ENCODE measurements around the gene PPP2CA.
"Not testable (repeated sequence)": the region's sequence is repeated elsewhere in the genome, so short reads cannot be mapped to it uniquely, and the experiment has no call there.

The PPP2CA gene

DNA sequence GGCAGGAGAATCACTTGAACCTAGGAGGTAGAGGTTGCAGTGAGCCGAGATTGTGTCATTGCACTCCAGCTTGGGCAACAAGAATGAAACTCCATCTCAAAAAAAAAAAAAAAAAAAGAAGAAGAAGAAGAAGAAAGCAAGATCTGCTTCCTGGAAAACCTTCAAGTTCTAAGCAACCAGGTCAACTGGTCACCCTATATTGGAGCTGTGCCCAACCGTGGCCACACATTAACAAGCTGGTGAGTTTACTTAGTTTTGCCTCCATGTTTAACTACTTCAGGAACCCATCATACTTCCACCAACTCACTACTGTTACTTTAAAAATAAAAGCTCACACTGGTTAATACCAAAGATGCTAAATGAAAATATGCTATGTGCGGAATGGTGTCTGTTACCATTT, 36.8 kb downstream of the PPP2CA start:
- DNase-seq (ENCODE audit: low read depth): no peak

DNA sequence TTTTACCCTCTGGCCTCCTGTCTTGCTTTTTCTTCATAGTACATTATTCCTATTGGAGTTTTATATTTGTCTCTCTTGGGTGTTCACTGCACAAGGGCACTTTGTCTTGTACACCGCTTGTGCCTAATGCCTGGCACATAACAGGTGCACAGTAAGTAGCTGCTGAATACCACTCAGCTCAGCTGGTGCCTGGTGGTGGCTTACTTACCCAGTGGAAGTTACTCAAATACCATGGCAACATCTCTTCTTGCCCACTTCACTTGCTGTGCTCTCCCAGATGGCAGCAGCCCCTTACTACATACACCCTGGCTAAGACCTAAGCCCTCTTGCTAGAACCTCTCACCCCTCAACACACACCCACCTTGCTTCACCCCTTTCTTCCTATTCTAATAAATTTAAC, 37.8 kb downstream of the PPP2CA start:
- DNase-seq (ENCODE audit: low read depth): no peak

DNA sequence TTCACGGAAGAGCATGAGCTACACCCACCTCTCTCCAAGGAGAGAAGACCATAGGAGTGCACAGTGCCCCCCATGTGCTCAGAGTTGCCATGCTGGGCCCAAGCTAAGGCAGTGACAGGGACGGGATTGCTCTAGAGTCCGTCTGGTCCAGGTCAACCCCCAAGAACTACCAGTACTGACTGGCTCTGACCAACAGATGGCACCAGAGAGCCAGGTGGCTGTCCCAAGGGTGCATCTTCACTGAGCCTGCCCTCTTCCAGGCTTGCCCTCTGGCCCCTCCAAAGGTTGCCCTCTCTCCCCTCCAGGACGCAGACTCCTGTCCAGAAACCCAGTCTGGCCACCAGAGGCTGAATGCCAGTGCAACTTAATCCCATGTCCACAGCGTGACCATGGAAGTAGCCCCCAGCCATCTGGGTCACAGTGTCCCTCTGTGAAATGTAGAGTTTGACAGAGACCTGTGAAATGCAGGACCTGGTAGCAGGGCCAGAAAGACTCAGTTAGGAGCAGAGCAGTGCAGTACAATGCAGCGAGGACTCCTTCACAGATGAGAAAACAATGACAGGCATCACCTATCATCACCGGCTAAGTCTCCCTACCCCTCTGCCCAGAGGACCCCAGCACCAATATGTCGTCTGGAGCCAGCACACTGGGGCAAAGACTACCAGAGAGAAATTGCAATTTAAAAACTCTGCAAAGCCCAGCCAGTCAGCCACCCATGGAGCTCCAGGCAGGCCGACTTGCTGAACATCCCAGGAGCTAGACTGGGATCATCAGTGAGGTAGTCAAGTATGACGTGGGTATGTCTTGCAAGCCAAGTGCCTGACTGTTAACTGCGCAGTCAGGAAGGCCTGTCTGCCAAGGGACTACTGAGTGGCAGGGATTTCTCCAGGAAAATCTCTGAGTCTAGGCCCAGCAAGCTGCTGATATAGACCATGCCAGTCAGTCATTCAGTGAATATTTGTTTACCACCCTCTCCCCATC, 41.4 kb downstream of the PPP2CA start:
- no peak for DNase-seq (ENCODE audit: low read depth)

DNA sequence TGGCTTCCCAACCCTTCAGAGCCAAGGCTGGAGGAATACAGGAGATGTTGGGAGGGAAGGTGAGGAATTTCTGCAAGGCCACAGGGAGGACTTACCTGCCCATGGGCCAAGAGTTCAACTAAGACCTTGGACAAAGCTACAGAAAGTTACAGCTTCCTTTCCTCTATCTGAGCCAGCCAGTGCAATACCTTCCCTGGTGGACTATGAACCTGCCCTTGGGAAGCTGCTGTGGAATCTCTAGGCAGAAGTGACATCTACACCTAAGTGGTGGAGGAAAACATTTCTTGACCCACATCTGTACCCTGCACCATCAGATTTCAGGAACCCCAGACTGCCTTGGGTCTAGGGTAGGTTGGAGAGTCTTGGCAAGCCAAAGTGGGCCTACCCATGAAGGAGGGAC, 42.4 kb downstream of the PPP2CA start:
- DNase-seq (ENCODE audit: low read depth): no peak

DNA sequence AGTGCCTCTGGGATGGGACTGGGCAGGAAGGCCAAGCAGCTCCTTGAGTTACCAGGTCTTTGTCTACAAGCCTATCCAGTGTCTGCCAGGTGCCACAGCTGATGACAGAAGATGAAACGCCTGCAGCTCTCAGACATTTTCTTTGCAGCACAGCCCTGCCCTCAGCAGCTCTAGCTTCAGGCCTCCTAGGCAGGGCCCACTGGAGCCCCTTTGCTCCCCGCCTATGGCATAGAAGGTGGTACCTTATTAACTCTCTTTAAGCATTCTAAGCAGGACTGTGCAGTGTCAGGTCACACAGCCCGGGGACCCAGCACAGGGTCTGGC, 47.8 kb downstream of the PPP2CA start:
- DNase-seq (ENCODE audit: low read depth): no peak

DNA sequence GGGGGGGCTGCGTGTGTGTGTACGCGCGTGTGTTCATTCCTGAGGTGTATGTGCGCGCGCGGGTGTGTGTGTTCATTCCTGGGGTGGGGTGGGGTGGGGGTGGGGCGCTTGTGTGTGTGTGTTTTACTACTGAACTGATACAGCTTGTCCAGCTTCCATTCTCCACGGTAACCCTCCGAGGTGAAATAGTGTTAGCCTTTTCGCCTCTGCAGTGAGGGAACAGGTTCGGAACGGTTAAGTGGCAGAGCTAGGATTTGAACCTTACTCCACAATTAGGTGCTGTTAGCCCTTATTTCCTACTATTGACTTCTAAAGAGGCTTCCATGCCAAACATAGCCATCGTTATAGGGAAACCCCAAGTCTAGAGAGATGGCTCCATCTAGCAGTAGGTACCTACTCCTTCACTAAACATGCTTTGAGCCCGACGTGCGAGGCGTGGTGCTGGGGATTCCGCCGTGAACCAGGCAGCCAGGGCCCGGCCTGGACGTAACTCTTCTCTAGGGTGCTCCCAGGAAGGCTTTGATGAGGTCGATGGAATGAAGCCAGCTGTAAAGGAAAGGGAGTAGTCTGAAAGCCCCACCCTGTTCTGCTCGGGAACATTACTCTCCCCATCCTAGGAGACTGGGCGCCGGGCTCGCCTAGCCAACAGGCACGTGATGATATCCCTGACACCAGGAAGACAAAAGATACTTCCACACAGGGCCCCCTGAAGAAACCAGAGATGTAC, 48.3 kb downstream of the PPP2CA start:
- no peak for DNase-seq (ENCODE audit: low read depth)

DNA sequence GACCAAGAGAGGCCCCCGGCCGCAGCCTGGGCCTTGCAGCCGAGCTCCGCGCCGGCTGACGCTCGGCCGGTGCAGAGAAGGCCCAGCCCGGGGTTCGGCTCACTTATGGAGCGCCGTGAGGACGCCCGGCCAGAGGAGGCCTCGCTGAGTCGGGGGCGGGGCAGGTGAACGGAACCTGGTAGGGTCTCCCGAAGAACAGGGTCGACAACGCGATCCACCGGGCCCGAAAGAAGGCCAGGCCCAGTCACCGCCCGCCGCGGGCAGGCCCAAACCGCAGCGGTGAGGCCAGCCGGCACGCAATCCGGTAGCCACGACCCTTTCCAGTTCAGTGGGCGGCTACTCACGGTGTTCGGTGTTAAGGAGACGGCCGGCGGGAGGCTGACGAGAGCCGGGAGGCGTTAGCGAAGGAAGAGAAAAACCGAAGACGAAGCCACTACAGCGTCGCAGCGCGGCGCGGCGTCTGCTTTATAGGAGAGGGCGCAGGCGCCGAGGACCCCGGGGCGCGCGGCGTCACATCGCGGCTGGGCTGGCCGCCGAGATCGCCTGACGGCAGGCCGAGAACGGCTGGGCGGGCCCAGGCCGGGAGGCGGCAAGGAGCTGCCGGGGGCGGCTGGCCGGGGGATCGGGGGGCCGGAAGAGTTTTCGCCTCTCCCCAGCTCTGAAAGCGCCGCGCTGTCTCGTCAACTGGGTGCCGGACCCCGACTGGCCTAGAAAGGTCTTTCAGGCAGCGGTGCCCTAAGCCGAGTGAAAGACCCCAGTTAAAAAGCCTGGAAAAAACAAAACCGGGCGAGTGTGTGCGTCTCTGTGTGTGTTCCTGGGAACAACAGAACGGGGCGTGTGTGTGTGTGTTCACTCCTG, 49.1 kb downstream of the PPP2CA start, which contains the start of gene SKP1:
SKP1 (minus strand) TSS at position 440 of the 858 bp plus-strand sequence. CDS start 2,928 bp downstream, outside the sequence.
- DNase-seq (ENCODE audit: low read depth): peak; percentile 25

DNA sequence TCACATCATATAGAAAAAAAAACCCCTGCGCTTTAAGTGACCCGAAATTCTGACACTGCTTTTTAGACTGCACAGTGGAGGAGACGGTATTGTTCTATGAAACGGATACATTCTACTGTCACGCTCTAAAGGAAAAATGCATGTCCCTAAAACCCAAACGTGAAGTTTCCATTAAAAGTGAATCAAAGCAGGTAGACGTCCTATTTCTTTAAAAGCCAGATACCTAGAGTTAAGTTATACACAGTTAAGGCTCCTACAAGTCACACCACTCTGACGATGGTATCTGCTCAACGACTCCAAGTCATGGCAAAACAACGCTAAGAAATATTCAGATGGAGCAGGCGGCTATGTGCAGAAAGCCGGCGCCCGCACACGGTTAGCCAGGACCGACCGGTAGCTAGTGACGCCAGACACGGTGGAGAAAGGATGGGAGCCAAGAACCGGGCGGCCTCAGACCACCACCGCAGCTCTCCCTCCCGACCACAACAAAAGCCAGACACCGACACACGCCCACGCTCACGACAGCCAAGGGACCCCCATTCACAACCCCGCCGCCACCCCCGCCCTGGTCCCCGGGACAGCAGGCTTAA, 49.9 kb downstream of the PPP2CA start:
- DNase-seq (ENCODE audit: low read depth): no peak

DNA sequence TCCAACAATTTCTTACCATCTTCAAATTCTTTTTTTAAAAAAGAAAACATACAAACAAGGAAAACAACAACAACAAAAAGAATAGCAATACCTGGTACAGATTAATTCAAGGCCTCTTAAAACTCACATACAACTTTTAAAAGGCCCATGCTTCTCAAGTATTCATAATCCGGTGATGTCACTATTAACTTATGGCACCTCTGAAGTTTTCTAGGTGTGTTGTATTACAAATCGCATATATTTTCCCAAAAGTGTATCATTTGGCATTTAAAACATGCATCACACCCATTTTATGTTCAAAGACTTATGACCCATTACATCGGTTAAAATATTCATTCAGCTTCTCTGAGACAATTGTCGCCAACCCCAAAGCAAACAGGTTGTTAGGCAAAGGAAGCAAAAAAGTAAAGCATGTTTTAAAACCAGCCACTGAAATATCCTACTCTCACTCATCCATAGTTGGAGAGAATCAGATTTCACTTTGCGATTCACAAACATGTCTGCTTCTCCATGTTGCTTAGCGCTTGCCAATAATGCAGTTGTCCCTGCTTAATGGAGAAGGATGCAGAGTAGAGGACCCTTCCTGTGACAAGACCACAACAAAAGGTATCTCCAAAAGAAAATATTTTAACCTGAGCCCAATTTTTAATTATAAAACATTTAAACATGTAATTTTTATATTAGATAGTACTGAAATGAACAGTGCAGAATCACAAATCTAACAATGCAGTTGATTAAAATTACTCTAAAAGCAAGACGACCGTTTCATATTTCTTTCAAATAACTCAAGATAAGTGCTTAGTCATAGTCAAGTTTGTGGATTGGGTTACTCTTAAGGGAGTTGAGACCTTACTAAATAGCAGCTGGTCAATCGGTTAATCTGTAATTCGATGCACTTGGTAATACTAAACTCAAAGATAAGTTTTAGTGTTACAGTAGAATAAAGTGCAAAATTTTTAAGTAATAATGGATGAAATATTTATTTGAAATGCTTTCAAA, 50.7 kb downstream of the PPP2CA start:
- no peak for DNase-seq (ENCODE audit: low read depth)

DNA sequence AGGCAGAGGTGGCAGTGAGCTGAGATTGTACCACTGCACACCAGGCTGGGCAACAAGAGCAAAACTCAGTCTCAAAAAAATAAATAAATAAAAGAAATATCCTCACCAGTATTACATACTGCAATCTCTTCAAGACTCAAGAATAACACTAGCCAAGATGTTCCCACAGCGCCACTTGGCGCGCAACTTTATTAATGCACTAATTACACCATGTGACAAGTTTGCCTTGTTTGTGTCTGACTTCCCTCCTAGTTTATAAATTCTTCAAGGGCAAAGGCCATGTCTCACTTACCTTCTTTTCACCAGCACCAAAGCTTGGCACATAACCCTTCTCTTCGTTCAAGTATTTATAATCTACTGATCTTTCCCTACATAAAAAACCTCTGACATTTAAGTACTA, 53.9 kb downstream of the PPP2CA start:
- DNase-seq (ENCODE audit: low read depth): no peak

DNA sequence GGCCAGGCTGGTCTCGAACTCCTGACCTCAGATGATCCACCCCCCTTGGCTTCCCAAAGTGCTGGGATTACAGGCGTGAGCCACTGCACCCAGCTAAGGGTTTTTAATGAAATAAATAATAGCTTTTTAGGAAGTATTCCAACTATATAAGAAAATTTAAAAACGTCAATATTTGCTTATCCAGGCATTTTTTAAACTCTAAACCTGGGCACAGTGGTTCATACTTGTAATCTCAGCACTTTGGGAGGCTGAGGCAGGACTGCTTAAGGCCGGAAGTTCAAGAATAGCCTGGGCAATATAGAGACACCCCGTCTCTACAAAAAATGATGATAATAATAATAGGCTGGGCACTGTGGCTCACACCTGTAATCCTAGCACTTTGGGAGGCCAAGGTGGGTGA, 63.3 kb downstream of the PPP2CA start:
- no peak for DNase-seq (ENCODE audit: low read depth)

DNA sequence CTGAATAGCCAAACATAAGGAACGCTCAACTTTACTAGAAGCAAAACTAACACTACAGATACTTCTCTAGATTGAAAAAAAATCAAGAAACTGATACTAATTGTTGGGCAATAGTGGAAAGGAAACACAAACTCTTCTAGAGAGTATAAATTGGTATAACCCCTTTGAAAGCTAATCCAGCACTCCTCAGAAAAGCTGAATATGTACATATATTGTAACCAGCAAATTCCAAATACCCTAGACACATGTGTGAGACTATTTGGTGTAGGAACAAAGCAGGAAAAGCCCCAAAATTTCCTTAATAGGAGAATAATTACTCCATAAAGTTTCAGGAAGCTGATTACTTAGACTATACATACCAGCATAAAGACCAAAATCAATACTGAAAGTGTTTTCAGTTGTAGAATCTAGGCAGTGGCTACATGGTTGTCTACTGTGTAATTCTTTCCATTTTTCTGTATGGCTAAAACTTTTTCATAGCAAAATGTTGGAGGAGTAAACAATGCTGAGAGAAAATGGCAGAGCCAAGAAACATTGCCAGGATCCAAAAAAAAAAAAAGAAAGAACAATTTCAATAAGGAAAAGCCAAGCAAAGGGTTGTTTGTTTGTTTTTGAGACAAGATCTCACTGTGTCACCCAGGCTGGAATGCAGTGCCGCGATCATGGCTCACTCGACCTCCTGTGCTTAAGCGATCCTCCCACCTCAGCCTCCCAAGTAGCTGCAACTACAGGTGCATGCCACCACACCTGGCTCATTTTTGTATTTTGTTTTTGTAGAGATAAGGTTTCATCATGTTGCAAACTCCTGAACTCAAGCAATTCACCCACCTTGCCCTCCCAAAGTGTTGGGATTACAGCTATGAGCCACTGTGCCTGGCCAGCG, 64.1 kb downstream of the PPP2CA start:
- no peak for DNase-seq (ENCODE audit: low read depth)

DNA sequence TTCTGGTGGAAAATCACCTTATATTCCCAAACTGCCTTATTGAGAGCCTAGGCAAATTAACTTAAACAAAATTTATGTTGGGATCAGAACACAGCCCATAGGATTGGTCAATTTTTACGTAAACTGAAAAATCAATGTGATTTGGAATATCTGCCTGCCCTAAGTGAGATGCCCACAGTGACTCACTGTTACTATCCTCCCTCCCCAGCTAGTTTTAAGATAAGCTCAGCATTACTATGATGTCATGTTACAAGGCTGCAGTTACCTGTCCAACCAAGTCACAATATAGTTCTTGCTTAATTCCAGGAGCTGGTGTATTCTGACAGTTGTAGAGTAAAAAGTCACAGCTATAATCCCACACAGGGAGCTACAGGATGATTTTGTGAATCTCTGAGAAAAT, 72.2 kb downstream of the PPP2CA start:
- no peak for DNase-seq (ENCODE audit: low read depth)

DNA sequence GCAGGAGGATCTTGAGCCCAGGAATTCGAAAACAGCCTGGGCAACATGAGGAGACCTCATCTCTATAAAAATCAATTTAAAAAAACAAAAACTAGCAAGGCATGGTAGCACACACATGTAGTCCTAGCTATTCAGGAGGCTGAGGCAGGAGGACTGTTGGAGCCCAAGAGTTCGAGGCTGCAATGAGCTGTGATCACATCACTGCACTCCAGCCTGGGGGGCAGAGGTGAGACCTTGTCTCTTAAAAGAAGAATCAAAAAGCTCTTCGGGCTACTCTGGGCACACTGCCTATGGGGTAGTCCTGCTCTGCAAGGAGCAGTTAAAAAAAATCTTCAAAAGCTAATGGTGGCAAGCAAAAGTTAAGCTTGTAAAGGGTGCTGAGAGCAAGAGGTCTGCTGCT, 72.6 kb downstream of the PPP2CA start:
- DNase-seq (ENCODE audit: low read depth): no peak

DNA sequence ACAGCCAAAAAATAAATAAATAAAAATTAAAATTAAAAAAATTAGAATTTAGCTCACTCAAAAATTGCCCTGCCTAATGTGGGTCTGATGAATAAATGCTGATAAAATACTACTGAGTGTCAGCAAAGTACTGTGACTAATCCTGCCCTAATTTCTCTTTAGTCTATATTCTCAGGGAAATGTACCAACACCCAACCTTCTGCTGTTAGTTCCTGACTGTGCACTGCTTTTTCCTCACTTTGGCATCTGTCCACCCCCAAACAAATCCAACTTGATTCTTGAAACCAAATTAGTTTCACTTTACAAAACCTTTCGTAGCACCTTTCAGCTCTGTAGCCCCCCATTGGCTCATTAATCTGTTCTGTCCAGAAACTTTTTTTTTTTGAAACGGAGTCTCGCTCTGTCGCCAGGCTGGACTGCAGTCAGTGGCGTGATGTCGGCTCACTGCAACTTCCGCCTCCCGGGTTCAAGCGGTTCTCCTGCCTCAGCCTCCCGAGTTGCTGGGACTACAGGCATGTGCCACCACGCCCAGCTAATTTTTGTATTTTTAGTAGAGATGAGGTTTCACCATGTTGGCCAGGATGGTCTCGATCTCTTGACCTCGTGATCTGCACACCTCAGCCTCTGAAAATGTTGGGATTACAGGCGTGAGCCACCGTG, 73.6 kb downstream of the PPP2CA start:
- not testable (repeated sequence) for DNase-seq (ENCODE audit: low read depth)

DNA sequence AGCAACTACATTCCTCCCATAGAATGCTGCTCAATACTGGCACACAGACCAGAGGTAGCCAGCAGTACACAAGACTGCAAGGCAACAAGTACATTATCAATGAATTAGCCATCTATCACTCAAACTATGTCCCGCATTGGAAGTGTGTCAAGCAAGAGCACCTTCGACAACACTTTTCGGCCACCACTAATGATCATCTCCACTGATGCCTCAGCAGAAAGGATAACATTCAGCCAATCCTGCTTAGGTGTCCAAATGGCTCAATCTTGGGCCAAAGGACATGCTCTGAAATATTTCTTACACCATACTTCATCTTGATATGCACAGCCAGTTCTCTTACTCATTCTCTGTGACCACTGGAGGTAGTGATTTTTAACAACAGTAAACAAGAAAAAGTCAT, 74.2 kb downstream of the PPP2CA start:
- no peak for DNase-seq (ENCODE audit: low read depth)

DNA sequence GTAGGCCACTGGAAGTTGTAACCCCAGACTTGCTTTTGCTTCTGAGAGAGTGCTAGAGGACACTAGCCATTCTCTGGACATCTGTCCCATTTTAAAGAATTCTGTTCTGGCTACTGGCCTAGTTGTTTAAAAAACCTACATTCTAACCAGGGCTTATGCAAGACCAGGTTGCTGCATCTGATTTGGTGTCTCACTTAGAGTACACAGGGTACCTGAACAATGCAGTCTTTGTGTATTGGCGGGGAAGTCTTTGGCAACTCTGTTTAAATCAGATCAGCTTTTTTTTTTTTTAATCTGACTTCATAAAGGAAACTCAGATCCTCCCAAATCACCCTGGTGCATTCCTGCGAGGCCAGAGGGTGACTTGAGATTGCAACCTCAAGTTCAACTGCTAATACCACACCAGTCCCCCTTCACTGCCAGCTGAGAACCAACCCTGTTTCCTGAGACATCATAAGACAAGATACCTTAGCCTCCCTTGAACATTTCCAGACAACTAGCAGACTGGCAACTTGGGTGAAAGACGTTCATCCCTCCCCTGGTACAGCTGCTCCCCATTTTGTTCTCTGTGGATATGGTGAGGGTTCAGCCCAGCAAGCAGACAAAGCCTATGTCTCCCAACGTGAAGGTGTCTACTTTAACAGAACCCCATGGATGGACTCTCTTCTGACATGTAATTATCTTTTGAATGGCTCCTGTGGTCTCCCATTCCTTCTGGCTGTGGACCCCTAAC, 76.1 kb downstream of the PPP2CA start:
- no peak for DNase-seq (ENCODE audit: low read depth)

DNA sequence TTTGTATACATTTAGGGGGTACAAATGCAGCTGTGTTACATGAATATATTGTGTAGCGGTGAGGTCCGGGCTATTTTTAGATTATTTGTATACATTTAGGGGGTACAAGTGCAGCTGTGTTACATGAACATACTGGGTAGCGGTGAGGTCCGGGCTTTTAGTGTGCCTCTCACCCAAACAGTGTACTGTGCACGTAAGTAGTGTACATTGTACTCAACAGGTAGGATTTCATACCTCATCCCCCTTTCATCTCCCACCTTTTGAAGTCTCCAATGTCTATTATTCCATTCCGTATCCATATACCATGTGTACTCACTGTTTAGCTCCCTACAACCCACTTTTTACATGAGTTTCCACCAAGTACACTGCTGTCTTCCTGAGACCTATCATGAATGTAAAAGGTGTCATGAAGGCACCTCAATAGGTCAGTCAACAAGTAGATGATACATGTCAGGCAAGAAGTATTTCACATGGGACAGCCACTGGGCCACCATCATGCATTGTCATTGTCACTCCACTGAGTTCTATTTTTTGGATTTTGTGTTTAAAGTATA, 76.8 kb downstream of the PPP2CA start:
- no peak for DNase-seq (ENCODE audit: low read depth)

Data from GM04503 (cell line).